Stimulated activated CD8-positive, alpha-beta memory T cell treated with anti-CD3 and anti-CD28 coated beads, Interleukin-12 subunit alpha, Interleukin-12 subunit beta, amount 100 ng/mL, for 24 hours (primary cell): Measurements from ENCODE around the gene ARHGAP44.

ENCODE experiments used
- DNase-seq: peaks from one replicate; pipeline ENCODE4 v3.0.0-alpha.2; 2020; ENCODE audit errors: extremely low read depth

The ARHGAP44 gene

DNA sequence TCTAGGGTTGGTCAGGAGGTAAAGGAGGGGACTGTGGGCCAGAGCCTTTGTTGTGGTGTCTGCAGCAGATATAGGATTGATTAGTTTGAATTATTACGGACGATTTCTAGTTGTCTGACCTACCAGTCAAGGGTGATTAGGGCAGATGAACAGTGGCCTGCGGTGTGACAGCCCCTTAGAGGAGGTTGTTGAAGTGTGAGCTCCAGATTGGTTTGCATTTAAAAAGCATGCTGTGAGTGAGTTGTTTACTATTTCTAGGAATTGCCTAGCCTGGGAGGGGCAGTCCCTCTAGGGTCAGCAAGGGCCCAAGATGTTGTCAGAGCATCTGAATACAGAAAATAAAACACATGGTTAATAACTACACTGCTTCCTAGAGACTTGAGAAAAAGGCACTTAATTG, 108.8 kb downstream of the ARHGAP44 start:
- no peak for DNase-seq

DNA sequence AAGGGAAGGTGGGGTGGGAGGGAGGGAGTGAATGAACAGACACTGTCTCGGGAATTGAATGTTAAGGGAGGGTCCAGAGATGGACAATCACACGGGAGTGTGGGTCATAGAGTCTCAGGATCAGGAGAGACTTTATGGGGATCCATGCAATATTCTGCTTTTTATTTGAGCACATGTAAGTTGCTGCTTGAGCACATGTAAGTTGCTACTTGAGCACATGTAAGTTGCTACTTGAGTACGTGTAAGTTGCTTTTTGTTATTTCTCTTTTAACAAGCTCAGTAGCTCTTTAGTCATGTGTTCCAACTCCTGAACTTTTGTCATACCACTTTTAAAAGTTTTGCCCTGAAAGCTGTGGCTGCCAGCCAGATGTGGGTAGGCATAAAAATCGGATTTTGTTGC, 110.3 kb downstream of the ARHGAP44 start:
- no peak for DNase-seq

DNA sequence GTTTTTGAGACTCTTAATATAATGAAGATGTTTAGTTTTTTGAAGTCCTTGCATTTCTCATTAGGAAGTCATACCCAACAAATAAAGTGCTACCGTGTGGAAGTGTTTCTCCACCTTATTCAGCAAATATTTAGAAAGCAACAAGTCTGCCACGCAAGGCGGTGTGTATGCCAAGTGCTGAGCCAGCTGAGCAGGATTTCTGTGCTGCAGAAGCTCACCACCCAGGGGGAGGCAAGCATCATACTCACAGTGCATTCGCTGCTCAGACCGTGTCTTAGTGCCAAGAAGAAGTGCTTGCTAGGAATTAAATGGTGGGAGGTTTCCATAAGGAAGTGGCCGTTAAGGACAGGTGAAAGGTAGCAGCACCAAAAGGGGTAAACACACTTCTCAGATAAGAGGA, 111.2 kb downstream of the ARHGAP44 start:
- no peak for DNase-seq

DNA sequence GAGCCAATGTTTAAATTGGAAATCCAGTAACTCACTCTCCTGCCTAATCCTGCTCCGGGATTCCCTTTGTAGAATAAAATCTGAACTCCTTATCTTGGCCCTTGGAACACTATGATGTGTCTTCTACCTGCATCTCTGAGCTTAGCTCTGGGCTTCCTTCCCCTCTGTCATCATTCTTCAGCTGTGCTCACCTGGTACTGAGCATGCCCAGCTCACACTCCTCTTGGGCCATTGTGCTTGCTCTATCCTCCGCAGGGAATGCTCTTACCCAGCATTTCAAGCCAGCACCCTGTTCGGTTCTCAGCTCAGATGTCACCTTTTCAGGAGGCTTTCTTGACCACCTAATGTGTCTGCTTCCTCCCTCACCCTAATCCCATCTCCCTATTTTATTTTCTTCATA, 112.7 kb downstream of the ARHGAP44 start:
- no peak for DNase-seq

DNA sequence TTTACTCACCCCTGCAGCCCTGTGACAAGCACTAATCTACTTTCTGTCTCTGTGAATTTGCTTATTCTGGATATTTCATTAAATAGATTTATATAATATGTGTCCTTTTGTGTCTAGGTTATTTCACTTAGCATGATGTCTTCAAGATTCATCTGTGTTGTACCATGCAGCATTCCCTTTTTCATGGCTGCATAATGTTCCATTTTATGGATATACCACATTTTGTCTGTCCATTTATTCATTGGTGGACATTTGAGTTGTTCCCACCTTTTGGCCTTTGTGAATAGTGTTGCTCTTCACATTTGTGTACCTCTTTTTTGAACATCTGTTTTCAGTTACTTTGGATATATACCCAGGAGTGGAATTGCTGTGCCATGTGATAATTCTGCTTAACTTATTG, 118.2 kb downstream of the ARHGAP44 start:
- DNase-seq = no peak

DNA sequence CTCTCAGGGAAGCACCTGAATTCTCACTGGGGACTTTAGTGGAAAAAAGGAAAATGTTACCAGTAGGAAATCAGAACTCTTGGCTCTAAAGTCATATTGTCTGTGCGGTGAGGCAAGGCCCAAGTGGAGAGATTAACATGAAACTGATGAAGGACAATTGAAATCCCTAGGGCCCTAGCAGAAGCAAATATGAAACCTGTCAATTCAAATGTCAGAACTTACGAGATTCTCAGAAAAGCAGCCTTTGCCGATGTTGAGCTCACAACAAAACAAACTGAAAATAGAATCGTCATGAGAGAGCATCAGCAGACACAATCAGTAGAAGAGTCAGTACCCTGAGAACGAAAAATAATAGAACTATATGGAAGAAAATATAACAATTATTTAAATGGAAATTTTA, 119.7 kb downstream of the ARHGAP44 start:
- DNase-seq = no peak

DNA sequence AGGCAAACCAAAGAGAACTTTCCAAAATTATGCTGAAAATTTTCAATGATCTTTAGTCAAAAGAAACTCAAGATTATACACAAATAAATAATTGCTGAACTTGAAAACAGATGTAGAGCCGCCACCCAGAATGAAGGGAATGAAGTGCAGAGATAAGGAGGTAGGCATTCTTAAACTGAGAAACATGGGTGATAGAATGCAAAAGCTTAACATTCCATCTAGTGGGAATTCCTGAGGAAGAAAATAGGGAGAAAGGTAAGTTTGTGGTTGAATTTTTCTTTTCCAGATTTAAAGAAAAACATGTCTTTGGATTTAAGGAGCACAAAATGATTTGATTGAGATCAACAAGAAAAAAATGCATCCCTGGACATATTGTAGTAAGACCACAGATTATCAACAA, 120.2 kb downstream of the ARHGAP44 start:
- no peak for DNase-seq

DNA sequence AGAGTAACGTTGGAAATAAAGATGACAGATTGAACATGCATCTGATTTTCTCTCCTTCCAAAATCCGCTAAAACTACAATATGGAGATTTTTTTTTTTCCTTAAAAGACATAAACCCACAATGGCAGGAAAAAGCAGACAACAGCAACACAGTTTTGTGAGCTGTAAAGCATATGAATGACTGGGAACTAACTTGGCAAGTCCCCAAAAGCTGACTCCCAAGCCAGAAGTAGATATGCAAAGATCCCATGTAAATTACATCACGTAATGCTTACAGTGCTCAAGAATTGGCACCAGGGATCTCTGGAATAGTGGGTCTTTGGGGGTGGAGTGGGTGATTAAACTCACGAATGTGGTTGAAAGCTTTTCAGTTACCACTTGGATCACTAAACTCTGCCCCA, 121.9 kb downstream of the ARHGAP44 start:
- DNase-seq = no peak

DNA sequence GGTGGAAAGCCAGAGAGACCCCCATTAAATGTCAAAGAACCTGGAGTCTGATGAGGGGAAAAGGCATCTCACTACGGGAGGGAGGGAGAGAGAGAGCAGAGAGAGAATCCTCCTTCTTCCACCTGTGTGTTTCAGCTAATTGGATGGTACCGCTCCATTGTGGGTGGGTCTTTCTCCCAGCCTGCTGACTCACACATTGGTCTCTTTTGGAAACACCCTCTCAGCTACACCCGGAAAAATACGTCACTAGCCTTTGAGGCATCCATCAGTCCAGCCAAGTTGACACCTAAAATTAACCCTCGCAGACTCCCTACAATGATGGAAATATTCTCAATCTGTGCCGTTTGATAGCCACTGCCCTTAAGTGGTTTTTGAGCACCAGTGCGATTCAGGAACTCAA, 128.1 kb downstream of the ARHGAP44 start:
- no peak for DNase-seq

DNA sequence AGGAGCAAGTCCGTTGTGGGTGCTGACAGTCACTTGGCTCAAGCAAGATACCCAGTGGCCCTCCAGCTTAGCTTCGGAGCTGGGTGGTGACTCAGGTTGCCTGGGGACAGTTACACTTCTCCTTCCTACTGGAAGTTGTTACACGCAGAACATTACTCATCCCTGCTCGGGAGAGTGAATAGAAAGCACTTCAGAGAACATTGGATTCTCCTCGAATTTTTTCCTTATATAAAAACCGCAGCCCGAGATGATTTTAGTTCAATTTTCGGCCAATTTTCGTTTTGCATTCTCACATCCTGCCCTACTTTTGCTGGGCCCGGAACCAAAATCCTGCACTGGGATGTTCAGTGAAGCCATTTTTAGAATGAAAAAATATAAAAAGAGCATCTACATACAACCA, 128.8 kb downstream of the ARHGAP44 start:
- DNase-seq = no peak

DNA sequence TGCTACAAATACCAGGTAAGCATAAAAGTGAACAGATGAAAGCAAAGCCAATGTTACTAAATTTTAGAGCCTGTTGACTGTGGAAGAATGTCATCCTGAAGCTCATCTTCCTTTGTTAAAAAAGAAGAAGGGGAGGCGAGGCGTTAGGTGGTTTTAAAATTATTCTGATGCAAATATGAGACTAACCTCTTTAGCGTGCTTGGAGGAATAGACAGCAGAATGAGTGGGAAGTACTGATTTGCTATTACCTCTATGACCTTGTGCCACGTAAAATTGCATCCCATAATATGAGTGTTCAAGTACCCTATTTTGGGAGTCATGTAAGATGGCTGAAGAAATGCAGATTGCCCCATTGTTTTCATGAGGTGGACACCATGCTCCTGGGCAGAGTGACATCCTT, 132.8 kb downstream of the ARHGAP44 start:
- no peak for DNase-seq

DNA sequence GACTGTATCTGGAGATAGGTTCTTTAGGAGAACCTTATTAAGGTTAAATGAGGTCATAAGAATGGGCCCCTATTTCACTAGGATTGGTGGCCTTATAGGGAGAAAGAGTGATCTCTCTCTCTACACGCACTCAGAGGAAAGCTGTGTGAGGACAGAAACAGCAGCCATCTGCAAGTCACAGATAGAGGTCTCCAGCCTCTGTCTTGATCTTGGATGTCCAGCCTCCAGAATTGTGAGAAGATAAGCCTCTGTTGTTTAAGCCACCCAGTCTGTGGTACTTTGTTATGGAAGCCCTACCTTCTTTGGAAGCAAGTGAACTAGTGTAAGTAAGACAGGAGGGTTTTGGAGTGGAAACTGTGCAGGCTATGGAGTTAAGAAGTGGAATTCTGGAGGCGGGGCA, 135.3 kb downstream of the ARHGAP44 start:
- no peak for DNase-seq

DNA sequence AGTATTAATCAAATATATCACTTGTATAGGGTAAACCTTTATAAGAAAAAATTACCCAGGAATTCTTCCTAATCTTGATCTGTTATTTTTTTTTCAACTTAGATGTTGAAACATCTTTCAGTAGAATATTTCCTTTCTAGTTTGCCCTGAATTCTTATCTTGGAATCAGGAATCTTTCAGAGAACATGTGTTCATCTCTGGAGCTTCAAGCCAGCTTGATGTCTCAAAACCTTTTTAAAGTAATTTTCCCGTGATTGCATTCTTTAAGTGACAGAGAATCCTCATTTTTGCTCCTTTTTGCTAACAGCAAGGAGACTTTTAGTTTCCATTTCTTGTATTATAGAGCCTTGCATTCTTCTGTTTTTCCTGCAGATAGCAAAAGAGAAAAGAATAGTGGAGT, 137.7 kb downstream of the ARHGAP44 start:
- no peak for DNase-seq

DNA sequence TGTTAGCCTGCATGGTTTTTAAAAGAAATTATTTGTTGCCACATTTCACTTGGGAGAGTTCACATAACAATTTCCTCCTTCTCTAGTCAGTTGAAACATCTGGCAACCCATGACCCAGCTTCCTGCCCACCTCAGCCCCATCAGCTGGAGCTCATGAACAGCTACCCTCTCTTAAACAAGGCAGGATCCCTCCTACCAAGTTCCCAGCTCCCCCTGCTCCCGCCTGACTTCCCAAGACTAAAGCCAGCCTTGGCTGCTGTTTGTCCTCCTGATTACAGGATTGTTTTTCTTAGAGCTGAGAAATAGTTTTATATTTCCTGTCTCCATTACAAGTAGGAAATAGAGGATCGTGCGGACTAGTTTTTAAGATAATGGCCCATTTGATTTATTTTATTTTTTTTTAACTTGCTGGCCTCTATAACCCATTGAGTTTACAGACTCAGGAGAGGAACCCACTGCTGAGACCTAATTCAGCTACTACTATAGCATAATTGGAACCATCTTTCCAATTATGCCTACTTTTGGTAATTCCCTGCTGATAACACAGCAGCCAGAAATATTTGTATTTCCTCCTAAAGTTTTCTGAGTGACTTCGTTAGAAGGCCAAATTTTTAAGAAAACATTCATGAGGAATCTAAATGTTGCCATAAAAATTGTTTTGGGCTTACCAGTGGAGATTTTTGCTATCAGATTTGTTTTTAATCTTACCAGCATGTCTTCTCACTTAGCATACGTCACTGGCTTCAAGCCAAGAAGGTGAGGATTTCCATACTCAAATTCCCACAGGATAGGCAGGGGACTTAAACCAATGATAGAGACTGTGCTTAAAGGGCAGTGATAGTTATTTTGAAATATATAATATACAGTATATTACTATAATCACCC, 138.5 kb downstream of the ARHGAP44 start:
- DNase-seq = no peak

DNA sequence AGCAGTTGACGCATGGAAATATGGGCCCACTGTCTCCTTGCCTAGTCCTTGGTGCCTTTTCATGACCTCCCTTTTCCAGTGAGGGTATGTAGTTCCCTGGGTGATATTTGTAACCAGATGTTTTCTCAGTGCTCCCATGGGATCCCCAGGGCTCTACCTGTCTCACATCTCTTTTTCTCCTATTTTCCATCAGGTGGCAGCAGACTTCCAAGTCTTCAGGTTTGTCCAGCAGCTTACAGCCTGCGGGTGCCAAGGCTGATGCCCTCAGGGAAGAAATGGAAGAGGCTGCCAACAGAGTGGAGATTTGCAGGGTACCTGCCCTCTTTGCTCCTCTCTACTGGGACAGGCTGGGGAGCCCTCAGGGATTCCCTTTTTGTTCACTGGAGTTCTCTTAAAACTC, 139.4 kb downstream of the ARHGAP44 start:
- DNase-seq = no peak

DNA sequence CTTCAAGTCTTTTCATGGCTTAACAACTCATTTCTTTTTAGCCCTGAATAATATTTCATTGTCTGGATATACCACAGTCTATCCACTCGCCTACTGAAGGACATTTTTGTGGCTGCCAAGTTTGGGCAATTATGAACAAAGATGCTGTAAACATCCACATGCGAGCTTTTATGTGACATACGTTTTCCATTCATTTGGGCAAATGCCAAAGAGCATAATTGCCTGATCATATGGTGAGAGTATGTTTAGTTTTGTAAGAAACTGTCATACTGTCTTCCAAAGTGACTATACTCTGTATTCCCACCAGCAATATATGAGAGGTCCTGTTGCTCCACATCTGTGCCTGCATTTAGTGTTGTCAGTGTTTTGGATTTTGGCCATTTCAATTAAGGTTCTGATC, 147.2 kb downstream of the ARHGAP44 start:
- no peak for DNase-seq

DNA sequence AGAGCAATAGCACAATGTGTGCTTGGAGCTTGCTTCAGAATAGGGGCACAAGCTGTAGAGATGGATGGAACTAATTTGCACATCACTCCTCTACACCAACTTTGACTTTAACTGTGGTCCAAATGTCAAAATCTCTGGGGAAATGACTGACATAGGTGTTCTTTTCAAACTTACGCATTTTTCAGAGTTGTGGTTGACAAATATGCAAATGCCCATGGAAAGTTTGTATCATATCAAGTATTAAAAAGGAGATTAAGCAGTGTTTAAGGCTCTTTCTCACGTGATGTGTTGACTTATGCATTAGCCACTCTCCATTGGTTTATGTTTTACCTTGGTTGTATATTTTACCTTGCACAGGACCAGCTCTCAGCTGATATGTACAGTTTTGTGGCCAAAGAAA, 151.4 kb downstream of the ARHGAP44 start:
- DNase-seq = no peak

DNA sequence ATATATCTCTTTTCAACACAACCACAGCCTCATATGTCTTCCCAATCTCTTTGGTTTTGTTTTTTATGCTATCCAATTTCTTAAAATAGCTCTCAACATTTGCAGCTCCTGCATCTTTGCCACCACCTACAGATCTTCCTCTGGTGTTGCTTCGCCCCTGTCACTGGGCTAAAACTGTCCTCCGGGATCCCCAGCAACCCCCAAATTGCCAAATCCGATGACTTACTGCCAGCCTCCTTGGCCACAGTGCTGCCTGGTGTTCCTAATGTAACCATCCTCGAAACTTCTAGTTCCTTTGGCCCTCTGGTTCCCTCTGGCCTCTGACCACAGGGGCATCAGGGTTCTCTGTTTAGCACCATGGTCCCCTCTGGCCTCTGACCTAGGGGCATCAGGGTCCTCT, 157.7 kb downstream of the ARHGAP44 start:
- no peak for DNase-seq

DNA sequence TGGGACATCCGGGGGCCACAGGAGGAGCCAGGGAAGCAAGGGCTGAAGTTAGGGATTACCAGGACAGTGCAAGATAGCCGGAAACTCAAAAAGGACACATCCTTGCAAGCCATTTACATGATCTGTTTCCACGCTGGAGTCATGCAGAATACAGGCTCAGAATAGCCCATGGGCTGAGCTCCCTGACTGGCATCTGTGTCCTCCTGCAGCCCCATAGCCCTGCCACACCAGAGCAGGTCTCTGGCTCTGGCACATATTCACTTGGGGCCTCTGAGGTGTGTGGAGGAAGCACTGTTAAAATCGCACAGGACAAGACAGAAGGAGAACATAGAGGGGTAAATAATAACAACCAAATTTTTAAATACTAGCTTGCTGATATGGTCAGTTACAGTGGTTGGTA, 162.7 kb downstream of the ARHGAP44 start:
- DNase-seq = no peak

DNA sequence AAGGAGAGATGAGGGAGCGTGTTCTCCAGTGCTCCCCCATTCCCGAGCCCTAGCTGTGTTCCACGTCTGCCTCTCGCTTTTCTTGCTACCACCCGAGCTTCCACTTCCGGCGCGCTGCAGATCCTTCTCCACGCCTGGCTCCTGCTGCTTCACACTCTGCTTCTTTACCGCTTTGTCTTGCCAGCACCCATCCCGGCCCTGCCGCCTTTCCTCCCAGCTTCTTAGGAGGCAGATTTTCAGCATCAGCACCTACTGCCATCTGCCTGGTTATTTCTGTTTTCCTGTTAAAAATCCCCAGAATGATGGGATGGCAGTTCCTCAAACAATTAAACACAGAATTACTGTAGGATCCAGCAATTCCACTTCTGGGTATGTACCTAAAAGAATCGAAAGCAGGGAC, 163.9 kb downstream of the ARHGAP44 start:
- DNase-seq = no peak

DNA sequence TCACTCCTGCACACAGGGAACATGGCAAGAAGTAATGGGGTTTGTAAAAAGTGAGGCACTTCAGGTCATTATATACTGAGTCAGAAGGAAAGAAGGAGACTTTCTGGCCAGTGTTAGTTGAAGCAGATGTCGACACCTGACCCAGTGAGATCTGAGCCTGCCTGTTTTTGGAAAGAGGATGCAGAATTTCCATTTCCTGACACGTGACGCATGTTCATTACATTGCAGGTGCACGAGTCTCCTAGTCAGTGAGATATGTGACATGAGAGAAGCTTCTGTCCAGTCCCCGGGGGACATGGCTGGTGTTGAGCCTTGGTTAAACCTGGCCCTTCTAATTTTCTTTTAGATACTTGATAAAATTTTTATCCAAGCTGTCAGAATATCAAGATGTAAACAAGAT, 166.2 kb downstream of the ARHGAP44 start:
- DNase-seq = no peak

DNA sequence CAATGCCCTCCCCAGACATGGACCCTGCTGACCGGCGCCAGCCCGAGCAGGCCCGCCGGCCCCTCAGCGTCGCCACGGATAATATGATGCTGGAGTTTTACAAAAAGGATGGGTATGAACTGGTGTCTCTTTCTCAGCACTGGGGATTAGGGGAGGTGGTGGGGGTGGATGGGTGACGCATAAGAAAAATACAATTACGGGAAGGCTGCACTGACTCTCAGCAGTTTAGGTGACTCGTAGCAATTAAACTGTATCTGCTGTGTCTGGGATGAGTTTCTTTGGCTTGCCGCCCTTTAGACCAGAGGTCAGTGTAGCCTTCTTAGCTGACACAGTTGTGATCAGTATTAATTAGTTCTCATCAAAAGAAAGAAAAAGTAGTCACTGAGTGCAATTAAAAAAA, 169.5 kb downstream of the ARHGAP44 start:
- DNase-seq = no peak

DNA sequence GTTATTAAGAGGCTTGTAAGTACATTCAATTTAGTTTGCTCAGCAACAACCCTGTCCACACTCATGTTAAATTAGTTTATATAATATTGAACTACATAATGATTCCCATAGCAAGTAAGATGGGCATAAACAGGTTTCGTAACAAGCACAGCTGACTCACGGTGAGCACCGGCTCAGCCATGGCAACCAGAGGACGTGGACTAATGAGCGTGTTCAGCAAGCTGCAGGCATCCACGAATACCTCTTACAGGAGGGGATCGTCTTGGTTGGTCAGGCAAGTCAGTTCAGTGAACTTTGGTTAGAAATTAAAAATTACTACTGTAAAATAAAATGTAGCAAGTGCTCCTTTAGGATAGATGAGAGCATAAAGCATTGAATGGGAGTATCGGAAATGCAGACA, 170.1 kb downstream of the ARHGAP44 start:
- DNase-seq = no peak

DNA sequence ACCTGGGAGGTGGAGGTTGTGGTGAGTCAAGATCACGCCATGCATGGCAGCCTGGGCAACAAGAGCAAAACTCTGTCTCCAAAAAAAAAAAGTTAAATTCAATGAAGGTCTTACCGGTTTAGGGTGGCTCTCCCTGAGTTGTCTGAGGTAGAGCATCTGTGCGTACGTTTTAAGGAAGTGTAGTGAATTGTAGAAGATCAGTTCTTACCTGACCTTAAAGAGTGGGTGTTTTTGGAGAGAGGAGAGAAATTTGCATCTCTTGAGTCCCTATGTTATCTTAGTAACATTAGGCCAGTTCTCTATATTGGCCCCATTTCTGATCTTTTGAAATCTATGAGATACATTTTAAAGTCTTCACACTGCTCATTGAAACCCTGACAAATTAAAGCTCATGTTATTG, 172.4 kb downstream of the ARHGAP44 start:
- no peak for DNase-seq
